ENCODE results near the gene DOCK1.

DOCK1 gene

GRCh38 chr10:127100983-127101615, 195.9 kb downstream of the DOCK1 start:
- TF ChIP-seq POU2F2 (IDR thresholded peaks at IDR 0.05; ENCODE audit: low read depth, low read length) = no peak
- DNase-seq (ENCODE audit: insufficient read length, low spot score) = no peak
- FAIRE-seq = no peak

GRCh38 chr10:127102176-127102575, 196.9 kb downstream of the DOCK1 start:
- FAIRE-seq (no peak), DNase-seq (ENCODE audit: insufficient read length, low spot score) (no peak)
- no peak for TF ChIP-seq POLR2A (IDR thresholded peaks at IDR 0.05; ENCODE audit: low read depth, low read length)
- TF ChIP-seq TAF1 (IDR thresholded peaks at IDR 0.05; ENCODE audit: low read depth, low read length) = no peak
- no peak for TF ChIP-seq PAX5 (IDR thresholded peaks at IDR 0.05; ENCODE audit: insufficient read depth, low read length, severe bottlenecking)
- TF ChIP-seq SPI1 (IDR thresholded peaks at IDR 0.05; ENCODE audit: low read depth, low read length) = no peak
- no peak for TF ChIP-seq POU2F2 (IDR thresholded peaks at IDR 0.05; ENCODE audit: low read depth, low read length)
- no peak for TF ChIP-seq POLR2AphosphoS5 (IDR thresholded peaks at IDR 0.05; ENCODE audit: low read depth, low read length)

GRCh38 chr10:127115100-127115499, 209.9 kb downstream of the DOCK1 start:
- FAIRE-seq = no peak
- DNase-seq (ENCODE audit: insufficient read length, low spot score) = no peak
- TF ChIP-seq TAF1 (IDR thresholded peaks at IDR 0.05; ENCODE audit: low read depth, low read length) = no peak
- no peak for TF ChIP-seq POLR2AphosphoS5 (IDR thresholded peaks at IDR 0.05; ENCODE audit: low read depth, low read length)
- TF ChIP-seq POU2F2 (IDR thresholded peaks at IDR 0.05; ENCODE audit: low read depth, low read length) = no peak
- no peak for TF ChIP-seq POLR2A (IDR thresholded peaks at IDR 0.05; ENCODE audit: low read depth, low read length)
- no peak for TF ChIP-seq SPI1 (IDR thresholded peaks at IDR 0.05; ENCODE audit: low read depth, low read length)

- no peak for FAIRE-seq
- TF ChIP-seq TAF1 (IDR thresholded peaks at IDR 0.05; ENCODE audit: low read depth, low read length) (no peak), POLR2A (IDR thresholded peaks at IDR 0.05; ENCODE audit: low read depth, low read length) (no peak), SPI1 (IDR thresholded peaks at IDR 0.05; ENCODE audit: low read depth, low read length) (no peak), POLR2AphosphoS5 (IDR thresholded peaks at IDR 0.05; ENCODE audit: low read depth, low read length) (no peak), PAX5 (IDR thresholded peaks at IDR 0.05; ENCODE audit: insufficient read depth, low read length, severe bottlenecking) (no peak), POU2F2 (IDR thresholded peaks at IDR 0.05; ENCODE audit: low read depth, low read length) (no peak)
- DNase-seq (ENCODE audit: insufficient read length, low spot score) = no peak
These were observed 211.9 kb downstream of the DOCK1 start for GRCh38 chr10:127117125-127117524.

- FAIRE-seq = no peak
- TF ChIP-seq POLR2AphosphoS5 (IDR thresholded peaks at IDR 0.05; ENCODE audit: low read depth, low read length) = no peak
- no peak for TF ChIP-seq POLR2A (IDR thresholded peaks at IDR 0.05; ENCODE audit: low read depth, low read length)
- no peak for TF ChIP-seq PAX5 (IDR thresholded peaks at IDR 0.05; ENCODE audit: insufficient read depth, low read length, severe bottlenecking)
- TF ChIP-seq TAF1 (IDR thresholded peaks at IDR 0.05; ENCODE audit: low read depth, low read length) = no peak
- no peak for TF ChIP-seq SPI1 (IDR thresholded peaks at IDR 0.05; ENCODE audit: low read depth, low read length)
- TF ChIP-seq POU2F2 (IDR thresholded peaks at IDR 0.05; ENCODE audit: low read depth, low read length) = no peak
- no peak for DNase-seq (ENCODE audit: insufficient read length, low spot score)
These were observed 212.8 kb downstream of the DOCK1 start for GRCh38 chr10:127118034-127118433.

GRCh38 chr10:127119936-127120335, 214.7 kb downstream of the DOCK1 start:
- no peak for DNase-seq (ENCODE audit: insufficient read length, low spot score)
- TF ChIP-seq SPI1 (IDR thresholded peaks at IDR 0.05; ENCODE audit: low read depth, low read length) (no peak), POLR2A (IDR thresholded peaks at IDR 0.05; ENCODE audit: low read depth, low read length) (no peak), POLR2AphosphoS5 (IDR thresholded peaks at IDR 0.05; ENCODE audit: low read depth, low read length) (no peak), TAF1 (IDR thresholded peaks at IDR 0.05; ENCODE audit: low read depth, low read length) (no peak), POU2F2 (IDR thresholded peaks at IDR 0.05; ENCODE audit: low read depth, low read length) (no peak), PAX5 (IDR thresholded peaks at IDR 0.05; ENCODE audit: insufficient read depth, low read length, severe bottlenecking) (no peak)
- FAIRE-seq = no peak

GRCh38 chr10:127122831-127123230, 217.6 kb downstream of the DOCK1 start:
- FAIRE-seq = no peak
- no peak for TF ChIP-seq PAX5 (IDR thresholded peaks at IDR 0.05; ENCODE audit: insufficient read depth, low read length, severe bottlenecking)

GRCh38 chr10:127123626-127124025, 218.4 kb downstream of the DOCK1 start:
- DNase-seq (ENCODE audit: insufficient read length, low spot score) = no peak
- FAIRE-seq = no peak
- TF ChIP-seq SPI1 (IDR thresholded peaks at IDR 0.05; ENCODE audit: low read depth, low read length) = no peak
- no peak for TF ChIP-seq POU2F2 (IDR thresholded peaks at IDR 0.05; ENCODE audit: low read depth, low read length)
- no peak for TF ChIP-seq TAF1 (IDR thresholded peaks at IDR 0.05; ENCODE audit: low read depth, low read length)
- no peak for TF ChIP-seq POLR2A (IDR thresholded peaks at IDR 0.05; ENCODE audit: low read depth, low read length)
- no peak for TF ChIP-seq PAX5 (IDR thresholded peaks at IDR 0.05; ENCODE audit: insufficient read depth, low read length, severe bottlenecking)
- no peak for TF ChIP-seq POLR2AphosphoS5 (IDR thresholded peaks at IDR 0.05; ENCODE audit: low read depth, low read length)

More at GRCh38 chr10:127122831-127123230, 217.6 kb downstream of the DOCK1 start:
- no peak for DNase-seq (ENCODE audit: insufficient read length, low spot score)

GRCh38 chr10:127125331-127125730, 220.1 kb downstream of the DOCK1 start:
- no peak for DNase-seq (ENCODE audit: insufficient read length, low spot score)
- FAIRE-seq = no peak
- no peak for TF ChIP-seq SPI1 (IDR thresholded peaks at IDR 0.05; ENCODE audit: low read depth, low read length)
- TF ChIP-seq PAX5 (IDR thresholded peaks at IDR 0.05; ENCODE audit: insufficient read depth, low read length, severe bottlenecking) = no peak
- TF ChIP-seq POLR2AphosphoS5 (IDR thresholded peaks at IDR 0.05; ENCODE audit: low read depth, low read length) = no peak
- TF ChIP-seq TAF1 (IDR thresholded peaks at IDR 0.05; ENCODE audit: low read depth, low read length) = no peak
- no peak for TF ChIP-seq POU2F2 (IDR thresholded peaks at IDR 0.05; ENCODE audit: low read depth, low read length)
- TF ChIP-seq POLR2A (IDR thresholded peaks at IDR 0.05; ENCODE audit: low read depth, low read length) = no peak

- no peak for TF ChIP-seq POLR2A (IDR thresholded peaks at IDR 0.05; ENCODE audit: low read depth, low read length)
- TF ChIP-seq POU2F2 (IDR thresholded peaks at IDR 0.05; ENCODE audit: low read depth, low read length) = no peak
- no peak for TF ChIP-seq POLR2AphosphoS5 (IDR thresholded peaks at IDR 0.05; ENCODE audit: low read depth, low read length)
- no peak for TF ChIP-seq SPI1 (IDR thresholded peaks at IDR 0.05; ENCODE audit: low read depth, low read length)
- no peak for TF ChIP-seq TAF1 (IDR thresholded peaks at IDR 0.05; ENCODE audit: low read depth, low read length)
- TF ChIP-seq PAX5 (IDR thresholded peaks at IDR 0.05; ENCODE audit: insufficient read depth, low read length, severe bottlenecking) = no peak
- FAIRE-seq = no peak
- no peak for DNase-seq (ENCODE audit: insufficient read length, low spot score)
These were observed 222.6 kb downstream of the DOCK1 start for GRCh38 chr10:127127822-127128221.

All from GM12891 (cell line).